ENCODE measurements around the gene KLHDC1.
A peak's percentile ranks its signal among the peaks of the same experiment; 100 is the strongest.
"Not testable (repeated sequence)": the region's sequence is repeated elsewhere in the genome, so short reads cannot be mapped to it uniquely, and the experiment has no call there.

Gene KLHDC1

GRCh38 chr14:49692811-49693734 is at the start of gene KLHDC1:
Gene KLHDC1, plus strand, starts transcription at chr14:49693120. Its CDS starts 75 bp downstream, at chr14:49693195.
- H3K9ac ChIP-seq (ENCODE audit: low read depth, low read length), result peak within 1 kb of the TSS; percentile 85
- no peaks in the 10 kb centered on the region for H3K36me3 ChIP-seq (ENCODE audit: control insufficient read depth, insufficient read depth, low read length)
- H3K4me3 ChIP-seq (ENCODE audit: low read depth, low read length), result peak within 1 kb of the TSS; percentile 79
- H3K4me1 ChIP-seq (ENCODE audit: control insufficient read depth, insufficient read depth, low read length), result peaks cover 3% of the 10 kb centered on the region
- H3K9me3 ChIP-seq (ENCODE audit: control insufficient read depth, insufficient read depth, low read length), result no peaks in the 10 kb centered on the region
- peaks cover 29% of the 10 kb centered on the region for H3K27me3 ChIP-seq (ENCODE audit: control insufficient read depth, insufficient read depth, low read length)

- Histone ChIP-seq H3K36me3 (ENCODE audit: control insufficient read depth, insufficient read depth, low read length) (peaks cover 2% of the 10 kb centered on the region), H3K9me3 (ENCODE audit: control insufficient read depth, insufficient read depth, low read length) (no peaks in the 10 kb centered on the region), H3K4me1 (ENCODE audit: control insufficient read depth, insufficient read depth, low read length) (no peaks in the 10 kb centered on the region), H3K4me3 (ENCODE audit: low read depth, low read length) (no peak overlapping the region), H3K27me3 (ENCODE audit: control insufficient read depth, insufficient read depth, low read length) (no peaks in the 10 kb centered on the region), H3K9ac (ENCODE audit: low read depth, low read length) (no peak overlapping the region)
Observed at GRCh38 chr14:49653508-49653907, 39.4 kb upstream of the KLHDC1 start.

- Histone ChIP-seq H3K36me3 (ENCODE audit: control insufficient read depth, insufficient read depth, low read length) (peaks cover 2% of the 10 kb centered on the region), H3K4me1 (ENCODE audit: control insufficient read depth, insufficient read depth, low read length) (no peaks in the 10 kb centered on the region), H3K9ac (ENCODE audit: low read depth, low read length) (no peak overlapping the region), H3K4me3 (ENCODE audit: low read depth, low read length) (no peak overlapping the region), H3K9me3 (ENCODE audit: control insufficient read depth, insufficient read depth, low read length) (no peaks in the 10 kb centered on the region), H3K27me3 (ENCODE audit: control insufficient read depth, insufficient read depth, low read length) (no peaks in the 10 kb centered on the region)
Observed at GRCh38 chr14:49654511-49654910, 38.4 kb upstream of the KLHDC1 start.

GRCh38 chr14:49657500-49657899 is 35.4 kb upstream of the KLHDC1 start:
- not testable (repeated sequence) for H3K9me3 ChIP-seq (ENCODE audit: control insufficient read depth, insufficient read depth, low read length); H3K9ac ChIP-seq (ENCODE audit: low read depth, low read length); H3K4me1 ChIP-seq (ENCODE audit: control insufficient read depth, insufficient read depth, low read length); H3K27me3 ChIP-seq (ENCODE audit: control insufficient read depth, insufficient read depth, low read length); H3K4me3 ChIP-seq (ENCODE audit: low read depth, low read length); H3K36me3 ChIP-seq (ENCODE audit: control insufficient read depth, insufficient read depth, low read length)

GRCh38 chr14:49659526-49660455 is 33.1 kb upstream of the KLHDC1 start:
- Histone ChIP-seq H3K9ac (ENCODE audit: low read depth, low read length) (no peak overlapping the region), H3K36me3 (ENCODE audit: control insufficient read depth, insufficient read depth, low read length) (no peaks in the 10 kb centered on the region), H3K4me3 (ENCODE audit: low read depth, low read length) (no peak overlapping the region), H3K9me3 (ENCODE audit: control insufficient read depth, insufficient read depth, low read length) (no peaks in the 10 kb centered on the region), H3K27me3 (ENCODE audit: control insufficient read depth, insufficient read depth, low read length) (no peaks in the 10 kb centered on the region), H3K4me1 (ENCODE audit: control insufficient read depth, insufficient read depth, low read length) (no peaks in the 10 kb centered on the region)

GRCh38 chr14:49670475-49670874 is 22.4 kb upstream of the KLHDC1 start:
- Histone ChIP-seq H3K4me3 (ENCODE audit: low read depth, low read length) (no peak overlapping the region), H3K9me3 (ENCODE audit: control insufficient read depth, insufficient read depth, low read length) (no peaks in the 10 kb centered on the region), H3K27me3 (ENCODE audit: control insufficient read depth, insufficient read depth, low read length) (no peaks in the 10 kb centered on the region), H3K4me1 (ENCODE audit: control insufficient read depth, insufficient read depth, low read length) (no peaks in the 10 kb centered on the region), H3K36me3 (ENCODE audit: control insufficient read depth, insufficient read depth, low read length) (peaks cover 3% of the 10 kb centered on the region), H3K9ac (ENCODE audit: low read depth, low read length) (no peak overlapping the region)

- no peaks in the 10 kb centered on the region for H3K4me1 ChIP-seq (ENCODE audit: control insufficient read depth, insufficient read depth, low read length)
- H3K9ac ChIP-seq (ENCODE audit: low read depth, low read length), result no peak overlapping the region
- peaks cover 11% of the 10 kb centered on the region for H3K36me3 ChIP-seq (ENCODE audit: control insufficient read depth, insufficient read depth, low read length)
- H3K27me3 ChIP-seq (ENCODE audit: control insufficient read depth, insufficient read depth, low read length), result no peaks in the 10 kb centered on the region
- no peaks in the 10 kb centered on the region for H3K9me3 ChIP-seq (ENCODE audit: control insufficient read depth, insufficient read depth, low read length)
- H3K4me3 ChIP-seq (ENCODE audit: low read depth, low read length), result no peak overlapping the region
Observed at GRCh38 chr14:49673586-49673985, 19.3 kb upstream of the KLHDC1 start.

- Histone ChIP-seq H3K9ac (ENCODE audit: low read depth, low read length) (no peak overlapping the region), H3K27me3 (ENCODE audit: control insufficient read depth, insufficient read depth, low read length) (no peaks in the 10 kb centered on the region), H3K36me3 (ENCODE audit: control insufficient read depth, insufficient read depth, low read length) (peaks cover 11% of the 10 kb centered on the region), H3K4me1 (ENCODE audit: control insufficient read depth, insufficient read depth, low read length) (no peaks in the 10 kb centered on the region), H3K4me3 (ENCODE audit: low read depth, low read length) (no peak overlapping the region), H3K9me3 (ENCODE audit: control insufficient read depth, insufficient read depth, low read length) (no peaks in the 10 kb centered on the region)
Observed at GRCh38 chr14:49677643-49678042, 15.3 kb upstream of the KLHDC1 start.

GRCh38 chr14:49679271-49679670 is 13.6 kb upstream of the KLHDC1 start:
- no peak overlapping the region for H3K4me3 ChIP-seq (ENCODE audit: low read depth, low read length)
- H3K9me3 ChIP-seq (ENCODE audit: control insufficient read depth, insufficient read depth, low read length), result no peaks in the 10 kb centered on the region
- no peak overlapping the region for H3K9ac ChIP-seq (ENCODE audit: low read depth, low read length)
- H3K27me3 ChIP-seq (ENCODE audit: control insufficient read depth, insufficient read depth, low read length), result no peaks in the 10 kb centered on the region
- no peaks in the 10 kb centered on the region for H3K4me1 ChIP-seq (ENCODE audit: control insufficient read depth, insufficient read depth, low read length)
- peaks cover 11% of the 10 kb centered on the region for H3K36me3 ChIP-seq (ENCODE audit: control insufficient read depth, insufficient read depth, low read length)

GRCh38 chr14:49686425-49686824 is 6.5 kb upstream of the KLHDC1 start:
- peaks cover 8% of the 10 kb centered on the region for H3K27me3 ChIP-seq (ENCODE audit: control insufficient read depth, insufficient read depth, low read length)
- peaks cover 1% of the 10 kb centered on the region for H3K4me1 ChIP-seq (ENCODE audit: control insufficient read depth, insufficient read depth, low read length)
- H3K4me3 ChIP-seq (ENCODE audit: low read depth, low read length), result no peak overlapping the region
- no peaks in the 10 kb centered on the region for H3K9me3 ChIP-seq (ENCODE audit: control insufficient read depth, insufficient read depth, low read length)
- peaks cover 3% of the 10 kb centered on the region for H3K36me3 ChIP-seq (ENCODE audit: control insufficient read depth, insufficient read depth, low read length)
- no peak overlapping the region for H3K9ac ChIP-seq (ENCODE audit: low read depth, low read length)

- peaks cover 25% of the 10 kb centered on the region for H3K27me3 ChIP-seq (ENCODE audit: control insufficient read depth, insufficient read depth, low read length)
- no peaks in the 10 kb centered on the region for H3K9me3 ChIP-seq (ENCODE audit: control insufficient read depth, insufficient read depth, low read length)
- H3K4me3 ChIP-seq (ENCODE audit: low read depth, low read length), result peak within 1 kb of the TSS; percentile 76
- H3K36me3 ChIP-seq (ENCODE audit: control insufficient read depth, insufficient read depth, low read length), result no peaks in the 10 kb centered on the region
- H3K4me1 ChIP-seq (ENCODE audit: control insufficient read depth, insufficient read depth, low read length), result peaks cover 3% of the 10 kb centered on the region
- peak within 1 kb of the TSS; percentile 84 for H3K9ac ChIP-seq (ENCODE audit: low read depth, low read length)
Observed at GRCh38 chr14:49687942-49688700, 4.8 kb upstream of the KLHDC1 start, which contains the start of gene POLE2. Gene POLE2, minus strand, starts transcription at chr14:49688214. Its CDS starts 11 bp downstream, at chr14:49688203.
